Bone marrow (tissue), 2 donors: ENCODE measurements around the gene KCNIP4.

Experiments
- DNase-seq, 2 donors: peaks; one replicate each; lab custom pipeline; 2025; lab: John Stamatoyannopoulos, UW

The KCNIP4 gene

GRCh38 chr4:21685911-21686310, 262.7 kb downstream of the KCNIP4 start:
- DNase-seq: no peak

GRCh38 chr4:21680326-21680898, 268.2 kb downstream of the KCNIP4 start:
- DNase-seq: no peak

GRCh38 chr4:21678711-21679110, 269.9 kb downstream of the KCNIP4 start:
- DNase-seq: no peak

- no peak for DNase-seq
These were observed 271.4 kb downstream of the KCNIP4 start for GRCh38 chr4:21677173-21677572.

- DNase-seq: no peak
These were observed 284.2 kb downstream of the KCNIP4 start for GRCh38 chr4:21664355-21664754.

GRCh38 chr4:21656832-21657231, 291.7 kb downstream of the KCNIP4 start:
- DNase-seq: no peak

GRCh38 chr4:21655031-21655430, 293.5 kb downstream of the KCNIP4 start:
- DNase-seq: no peak

- no peak for DNase-seq
These were observed 295.9 kb downstream of the KCNIP4 start for GRCh38 chr4:21652508-21653231.

- DNase-seq: no peak
These were observed 299.0 kb downstream of the KCNIP4 start for GRCh38 chr4:21649391-21650090.

GRCh38 chr4:21645776-21646175, 302.8 kb downstream of the KCNIP4 start:
- no peak for DNase-seq

- DNase-seq: no peak
These were observed 306.9 kb downstream of the KCNIP4 start for GRCh38 chr4:21641696-21642095.

GRCh38 chr4:21638171-21638725, 310.3 kb downstream of the KCNIP4 start:
- no peak for DNase-seq

- DNase-seq: no peak
These were observed 319.5 kb downstream of the KCNIP4 start for GRCh38 chr4:21628916-21629610.

GRCh38 chr4:21628116-21628670, 320.4 kb downstream of the KCNIP4 start:
- DNase-seq: no peak

GRCh38 chr4:21625447-21625846, 323.1 kb downstream of the KCNIP4 start:
- no peak for DNase-seq

GRCh38 chr4:21605006-21605405, 343.6 kb downstream of the KCNIP4 start:
- DNase-seq: no peak

GRCh38 chr4:21596521-21596920, 352.1 kb downstream of the KCNIP4 start:
- DNase-seq: no peak

GRCh38 chr4:21593671-21594001, 354.9 kb downstream of the KCNIP4 start:
- DNase-seq: no peak

GRCh38 chr4:21592970-21593670, 355.5 kb downstream of the KCNIP4 start:
- no peak for DNase-seq

- DNase-seq: no peak
These were observed 371.5 kb downstream of the KCNIP4 start for GRCh38 chr4:21577056-21577455.

- DNase-seq: no peak
These were observed 377.5 kb downstream of the KCNIP4 start for GRCh38 chr4:21571100-21571499.

- no peak for DNase-seq
These were observed 378.9 kb downstream of the KCNIP4 start for GRCh38 chr4:21569638-21570037.
